Glutamatergic neuron (in vitro differentiated cells): ENCODE results near the gene AP5B1. TPM values are rescaled to one million over a fixed set of nuclear protein-coding genes. Genes with fewer than 3 reads are reported as not detected.

Experiments
- DNase-seq: peaks from one replicate; pipeline ENCODE4 v3.0.0; 2022
- H3K27ac Mint-ChIP-seq: one replicate; pipeline ENCODE4 v1.8.0; 2020; ENCODE audit warnings: mild to moderate bottlenecking, mixed read lengths, inconsistent platforms; ENCODE audit not compliant: unreplicated experiment
- H3K27me3 Mint-ChIP-seq: one replicate; pipeline ENCODE4 v1.8.0; 2020; ENCODE audit warnings: mild to moderate bottlenecking, moderate library complexity, mixed read lengths, inconsistent platforms; ENCODE audit not compliant: unreplicated experiment
- H3K36me3 Mint-ChIP-seq: one replicate; pipeline ENCODE4 v1.8.0; 2020; ENCODE audit warnings: mild to moderate bottlenecking, mixed read lengths, inconsistent platforms; ENCODE audit not compliant: unreplicated experiment
- H3K4me1 Mint-ChIP-seq: one replicate; pipeline ENCODE4 v1.8.0; 2020; ENCODE audit warnings: mild to moderate bottlenecking, low read depth, mixed read lengths, inconsistent platforms; ENCODE audit not compliant: unreplicated experiment
- H3K4me3 Mint-ChIP-seq: one replicate; pipeline ENCODE4 v1.8.0; 2020; ENCODE audit warnings: mild to moderate bottlenecking, mixed read lengths, inconsistent platforms; ENCODE audit not compliant: unreplicated experiment
- H3K9me3 Mint-ChIP-seq: one replicate; pipeline ENCODE4 v1.8.0; 2020; ENCODE audit warnings: mild to moderate bottlenecking, moderate library complexity, mixed read lengths, inconsistent platforms; ENCODE audit not compliant: unreplicated experiment
- CTCF ChIP-seq: fragments of 200-600 bp; sonication (generic); IDR thresholded peaks from one replicate; pipeline ENCODE4 v1.5.0; 2021; ENCODE audit not compliant: partially characterized antibody, unreplicated experiment
- total RNA-seq: library from RNA; stranded (reverse); fragmentation: NEBNext Ultra II Directional; extraction: Animal tissue kit (Norgen Biotek cat#: 25700); gene quantifications from one replicate; pipeline ENCODE4 v1.2.1, GENCODE V29; 2021; ENCODE audit not compliant: unreplicated experiment

The AP5B1 gene
- total RNA-seq, 1 donor from 2014 or later = 13.2 TPM

GRCh38 chr11:65778901-65779668, 1.7 kb downstream of the AP5B1 start:
- Mint-ChIP-seq H3K4me1 (peaks cover 2% of the 10 kb centered on the region), H3K27me3 (peaks cover 8% of the 10 kb centered on the region), H3K4me3 (peak overlapping the region; percentile 55), H3K36me3 (peaks cover 9% of the 10 kb centered on the region), H3K9me3 (peaks cover 3% of the 10 kb centered on the region), H3K27ac (no peak overlapping the region)
- TF ChIP-seq CTCF = no peak
- no peak for DNase-seq

- DNase-seq = no peak
- Mint-ChIP-seq H3K4me3 (no peak overlapping the region), H3K9me3 (peaks cover 3% of the 10 kb centered on the region), H3K27me3 (peaks cover 7% of the 10 kb centered on the region), H3K4me1 (no peaks in the 10 kb centered on the region), H3K36me3 (peaks cover 4% of the 10 kb centered on the region), H3K27ac (no peak overlapping the region)
- TF ChIP-seq CTCF = no peak
These were observed 2.3 kb downstream of the AP5B1 start for GRCh38 chr11:65778431-65778900.

- no peak for TF ChIP-seq CTCF
- Mint-ChIP-seq H3K27ac (no peak overlapping the region), H3K4me3 (no peak overlapping the region), H3K27me3 (peaks cover 7% of the 10 kb centered on the region), H3K4me1 (no peaks in the 10 kb centered on the region), H3K36me3 (peaks cover 4% of the 10 kb centered on the region), H3K9me3 (peaks cover 2% of the 10 kb centered on the region)
- DNase-seq = no peak
These were observed 2.9 kb downstream of the AP5B1 start for GRCh38 chr11:65777821-65778361.

- peaks cover 4% of the 10 kb centered on the region for H3K27me3 Mint-ChIP-seq
- H3K9me3 Mint-ChIP-seq = peaks cover 2% of the 10 kb centered on the region
- no peak for DNase-seq
- H3K27ac Mint-ChIP-seq = no peak overlapping the region
- no peaks in the 10 kb centered on the region for H3K4me1 Mint-ChIP-seq
- TF ChIP-seq CTCF = no peak
- H3K36me3 Mint-ChIP-seq = peaks cover 4% of the 10 kb centered on the region
- no peak overlapping the region for H3K4me3 Mint-ChIP-seq
These were observed 3.5 kb downstream of the AP5B1 start for GRCh38 chr11:65777241-65777640.

- H3K27ac Mint-ChIP-seq = no peak overlapping the region
- peaks cover 4% of the 10 kb centered on the region for H3K27me3 Mint-ChIP-seq
- H3K36me3 Mint-ChIP-seq = peaks cover 4% of the 10 kb centered on the region
- H3K4me3 Mint-ChIP-seq = no peak overlapping the region
- peaks cover 2% of the 10 kb centered on the region for H3K9me3 Mint-ChIP-seq
- no peaks in the 10 kb centered on the region for H3K4me1 Mint-ChIP-seq
- no peak for DNase-seq
- TF ChIP-seq CTCF = no peak
These were observed 4.0 kb downstream of the AP5B1 start for GRCh38 chr11:65776710-65777141.
